Sigmoid colon (tissue), 7 donors: ENCODE data around the gene RPGRIP1. TPM values are rescaled to one million over a fixed set of nuclear protein-coding genes. Genes with fewer than 3 reads are reported as not detected.
A peak's percentile ranks its signal among the peaks of the same experiment; 100 is the strongest.

ENCODE experiments used
- DNase-seq: peaks from one replicate; pipeline ENCODE4 v3.0.0-alpha.2; 2019
- H3K27ac ChIP-seq, 4 donors: fragments of 200-600 bp; sonication (generic); one replicate each; pipeline ENCODE4 v1.5.1; 2016 to 2019; ENCODE audit warnings: mild to moderate bottlenecking in 1 of 4
- H3K27me3 ChIP-seq, 3 donors: fragments of 200-600 bp; sonication (generic); one replicate each; pipeline ENCODE4 v1.5.1; 2019; ENCODE audit warnings: mild to moderate bottlenecking in 1 of 3
- H3K36me3 ChIP-seq, 4 donors: fragments of 200-600 bp; sonication (generic); one replicate each; pipeline ENCODE4 v1.5.1; 2016 to 2019
- H3K4me1 ChIP-seq, 4 donors: fragments of 200-600 bp; sonication (generic); one replicate each; pipeline ENCODE4 v1.5.1; 2017 to 2019
- H3K4me3 ChIP-seq, 4 donors: fragments of 200-600 bp; sonication (generic); one replicate each; pipeline ENCODE4 v1.5.1; 2017 to 2019; ENCODE audit warnings: mild to moderate bottlenecking in 2 of 4, moderate library complexity in 1 of 4
- H3K9me3 ChIP-seq, 4 donors: fragments of 200-600 bp in 3 of 4; sonication (generic) in 3 of 4; one replicate each; pipeline versions ENCODE4 v1.5.1 to v1.6.1; 2013 to 2019
- EP300 ChIP-seq, 4 donors: sonication (generic); formaldehyde crosslinking; IDR thresholded peaks; one replicate each; pipeline ENCODE4 v1.6.1; 2017; ENCODE audit warnings: antibody characterized with exemption in 4 of 4
- POLR2A ChIP-seq, 2 donors: fragments of 450-650 bp; IDR thresholded peaks; one replicate each; pipeline ENCODE4 v1.6.1; 2016; ENCODE audit warnings: antibody characterized with exemption in 2 of 2, mild to moderate bottlenecking in 2 of 2, moderate library complexity in 2 of 2
- POLR2AphosphoS5 ChIP-seq, 4 donors: sonication (generic); formaldehyde crosslinking; IDR thresholded peaks; one replicate each; pipeline ENCODE4 v1.6.1; 2017; ENCODE audit warnings: antibody characterized with exemption in 4 of 4
- WGBS, 2 donors: extraction: QIAGEN DNeasy Blood & Tissue Kit; methylation state at CpG; one replicate each; pipeline ENCODE4 v1.1.7; 2013; 5-methylcytosine and 5-hydroxymethylcytosine counted together
- intact Hi-C: fragments of 100-400 bp; cut with DNase I; formaldehyde crosslinking; loops from one replicate; pipeline ENCODE4 v1.15.1; 2023
- polyA plus RNA-seq, 3 donors: library from polyadenylated mRNA; stranded (reverse); fragments of 200-250 nt; gene quantifications; one replicate each; pipeline ENCODE4 v1.2.3, GENCODE V29; 2013
- total RNA-seq, 4 donors: library from RNA; depleted of rRNA; stranded (reverse); fragments of >200 nt; gene quantifications; one replicate each; pipeline ENCODE4 v1.1.0, GENCODE V29; 2016
- TF ChIP-seq, protein P1 (sequence below), 4 experiments: fragments of 450-650 bp in 3 of 4; fragments of 200-600 bp in 1 of 4; IDR thresholded peaks; one replicate each; pipeline ENCODE4 v1.5.1; 2016 to 2019; ENCODE audit warnings: antibody characterized with exemption in 4 of 4, mild to moderate bottlenecking in 3 of 4, moderate library complexity in 2 of 4
- donor health status: healthy with polysubstance abuse.
- donor health status: Bipolar disorder and iron deficiency.
- donor health status: healthy.

The RPGRIP1 gene
- total and polyA plus RNA-seq, 7 donors, result 0.25 to 0.60 (median 0.37) TPM; not detected in 3

DNA sequence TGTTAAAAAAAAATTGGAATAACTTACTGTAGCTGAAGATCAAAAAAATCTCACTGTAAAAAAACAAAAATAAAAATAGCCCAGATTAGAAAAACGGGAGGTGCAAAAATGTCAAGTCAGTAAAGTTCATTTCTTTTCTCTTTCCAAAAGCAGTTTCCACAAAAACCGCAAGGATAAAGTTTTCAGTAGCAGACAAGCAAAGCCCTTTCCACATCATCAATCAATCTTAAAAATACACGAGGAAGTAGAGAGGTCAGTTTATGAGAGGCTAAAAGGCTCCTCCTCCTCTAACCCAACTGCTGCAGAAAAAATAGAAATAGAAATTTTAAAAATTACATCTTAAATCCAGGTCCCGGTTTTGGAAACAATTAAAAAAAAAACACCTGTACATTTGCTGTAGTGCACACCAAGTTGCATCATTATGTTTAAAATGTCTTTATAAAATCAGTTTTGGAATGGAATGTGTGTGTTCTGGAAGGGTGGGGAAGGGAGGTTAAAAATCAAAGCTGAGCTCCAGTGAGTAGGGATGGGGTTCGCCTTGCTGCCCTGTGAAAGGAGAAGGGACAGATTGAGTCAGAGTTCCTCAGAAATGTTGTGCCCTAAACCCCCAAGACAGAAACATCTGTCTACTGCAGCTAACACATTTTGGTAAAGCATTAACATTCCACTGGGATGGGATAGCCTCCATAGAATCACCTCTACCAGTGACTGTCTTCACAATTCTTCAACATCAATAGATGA is 16.4 kb upstream of the RPGRIP1 start:
- WGBS, 2 donors, result 17 to 24% methylated on average over 5 of the region's 5 CpGs
- Histone ChIP-seq H3K4me3 (no peak overlapping the region), H3K27ac (peak overlapping the region in 3 of 4 donors; percentile 11 to 31 (median 17)), H3K4me1 (peaks cover 0 to 92% (median 76%) of the 10 kb centered on the region in 4 donors), H3K9me3 (no peaks in the 10 kb centered on the region), H3K36me3 (peaks cover 0 to 72% (median 13%) of the 10 kb centered on the region in 4 donors), H3K27me3 (no peaks in the 10 kb centered on the region)
- TF ChIP-seq POLR2AphosphoS5 (IDR thresholded peaks at IDR 0.05) (no peak), EP300 (IDR thresholded peaks at IDR 0.05) (no peak), POLR2A (IDR thresholded peaks at IDR 0.05) (no peak)
- TF ChIP-seq, protein P1, sequence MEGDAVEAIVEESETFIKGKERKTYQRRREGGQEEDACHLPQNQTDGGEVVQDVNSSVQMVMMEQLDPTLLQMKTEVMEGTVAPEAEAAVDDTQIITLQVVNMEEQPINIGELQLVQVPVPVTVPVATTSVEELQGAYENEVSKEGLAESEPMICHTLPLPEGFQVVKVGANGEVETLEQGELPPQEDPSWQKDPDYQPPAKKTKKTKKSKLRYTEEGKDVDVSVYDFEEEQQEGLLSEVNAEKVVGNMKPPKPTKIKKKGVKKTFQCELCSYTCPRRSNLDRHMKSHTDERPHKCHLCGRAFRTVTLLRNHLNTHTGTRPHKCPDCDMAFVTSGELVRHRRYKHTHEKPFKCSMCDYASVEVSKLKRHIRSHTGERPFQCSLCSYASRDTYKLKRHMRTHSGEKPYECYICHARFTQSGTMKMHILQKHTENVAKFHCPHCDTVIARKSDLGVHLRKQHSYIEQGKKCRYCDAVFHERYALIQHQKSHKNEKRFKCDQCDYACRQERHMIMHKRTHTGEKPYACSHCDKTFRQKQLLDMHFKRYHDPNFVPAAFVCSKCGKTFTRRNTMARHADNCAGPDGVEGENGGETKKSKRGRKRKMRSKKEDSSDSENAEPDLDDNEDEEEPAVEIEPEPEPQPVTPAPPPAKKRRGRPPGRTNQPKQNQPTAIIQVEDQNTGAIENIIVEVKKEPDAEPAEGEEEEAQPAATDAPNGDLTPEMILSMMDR (IDR thresholded peaks at IDR 0.05), result no peak
- intact Hi-C loops, result no loop called here
- DNase-seq, result no peak

DNA sequence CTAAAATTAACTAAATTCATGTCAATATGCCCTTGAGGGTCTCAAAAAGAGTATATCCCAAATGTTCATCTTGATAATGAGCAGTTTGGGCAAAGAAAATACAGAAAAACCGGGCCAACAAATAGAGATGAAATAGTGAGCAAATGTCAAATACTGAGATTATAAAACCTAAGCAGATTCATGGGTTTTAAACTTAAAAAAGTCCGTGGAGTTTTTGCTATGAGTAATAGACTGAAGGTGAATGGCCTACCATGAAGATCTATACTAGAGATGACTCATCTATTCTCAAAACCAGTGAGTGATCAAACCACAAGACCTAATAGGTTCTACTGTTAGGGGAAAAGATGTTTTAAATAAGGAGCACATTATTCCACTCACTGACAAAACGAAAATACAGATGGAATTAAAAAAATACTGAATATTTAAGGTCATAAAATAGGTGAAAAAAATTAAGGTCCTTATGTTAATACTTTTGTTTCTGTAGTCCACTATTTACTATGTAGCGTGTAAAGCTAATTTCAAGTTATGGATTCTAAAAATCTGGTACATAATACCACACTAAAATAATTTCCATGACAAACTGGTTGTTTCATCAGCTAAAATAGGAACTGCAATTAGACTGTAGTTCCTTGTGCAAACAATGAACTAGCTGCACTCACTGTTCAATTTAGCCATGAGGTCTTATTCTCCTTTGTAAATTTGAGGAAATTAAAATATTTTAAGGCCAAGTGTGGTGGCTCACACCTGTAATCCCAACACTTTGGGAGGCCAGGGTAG is 15.7 kb upstream of the RPGRIP1 start:
- Histone ChIP-seq H3K27me3 (no peaks in the 10 kb centered on the region), H3K4me1 (peaks cover 0 to 87% (median 71%) of the 10 kb centered on the region in 4 donors), H3K36me3 (peaks cover 0 to 64% (median 13%) of the 10 kb centered on the region in 4 donors), H3K4me3 (no peak overlapping the region), H3K27ac (peak overlapping the region in 3 of 4 donors; percentile 11 to 31 (median 17)), H3K9me3 (no peaks in the 10 kb centered on the region)
- no peak for DNase-seq
- WGBS, 2 donors, result 28 to 39% methylated on average over 4 of the region's 4 CpGs
- TF ChIP-seq POLR2A (IDR thresholded peaks at IDR 0.05), result no peak
- TF ChIP-seq, protein P1 (IDR thresholded peaks at IDR 0.05), result no peak
- TF ChIP-seq POLR2AphosphoS5 (IDR thresholded peaks at IDR 0.05), result no peak
- no peak for TF ChIP-seq EP300 (IDR thresholded peaks at IDR 0.05)
- intact Hi-C loops, result no loop called here

DNA sequence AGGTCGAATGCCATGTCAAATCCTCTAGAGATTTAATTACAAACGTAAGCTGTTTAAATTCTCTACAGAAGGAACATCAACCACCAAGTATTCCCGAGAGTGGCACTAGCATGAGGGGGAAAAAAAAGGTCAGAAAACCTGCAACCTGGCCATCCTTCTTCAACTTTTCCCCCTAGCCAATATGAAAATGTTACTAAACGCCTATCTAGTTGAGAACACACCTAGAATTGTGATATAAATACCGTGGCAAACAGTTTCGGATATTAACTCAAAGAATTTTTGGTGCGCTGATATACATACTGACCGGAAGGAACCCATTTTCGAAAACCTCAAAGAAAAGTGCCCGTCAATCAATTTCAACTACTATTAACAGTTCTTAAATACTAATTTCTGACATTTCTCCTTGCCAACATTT is 12.4 kb upstream of the RPGRIP1 start:
- peaks cover 0 to 32% (median 8%) of the 10 kb centered on the region in 4 donors for H3K36me3 ChIP-seq
- H3K4me3 ChIP-seq, result peak overlapping the region; percentile 81 to 90 (median 88)
- TF ChIP-seq, protein P1 (IDR thresholded peaks at IDR 0.05), result no peak
- TF ChIP-seq POLR2AphosphoS5 (IDR thresholded peaks at IDR 0.05) (no peak), EP300 (IDR thresholded peaks at IDR 0.05) (no peak), POLR2A (IDR thresholded peaks at IDR 0.05) (no peak)
- H3K27me3 ChIP-seq, result no peaks in the 10 kb centered on the region
- no peaks in the 10 kb centered on the region for H3K9me3 ChIP-seq
- intact Hi-C loops, result loop anchor here (5.0 kb wide), 1 partner anchor 170 kb away; no protein-coding TSS in a partner anchor
- H3K27ac ChIP-seq, result peak overlapping the region; percentile 94 to 99 (median 99)
- WGBS, 2 donors, result 1 to 4% methylated on average over 10 of the region's 10 CpGs
- no peak for DNase-seq
- H3K4me1 ChIP-seq, result peaks cover 0 to 65% (median 60%) of the 10 kb centered on the region in 4 donors

DNA sequence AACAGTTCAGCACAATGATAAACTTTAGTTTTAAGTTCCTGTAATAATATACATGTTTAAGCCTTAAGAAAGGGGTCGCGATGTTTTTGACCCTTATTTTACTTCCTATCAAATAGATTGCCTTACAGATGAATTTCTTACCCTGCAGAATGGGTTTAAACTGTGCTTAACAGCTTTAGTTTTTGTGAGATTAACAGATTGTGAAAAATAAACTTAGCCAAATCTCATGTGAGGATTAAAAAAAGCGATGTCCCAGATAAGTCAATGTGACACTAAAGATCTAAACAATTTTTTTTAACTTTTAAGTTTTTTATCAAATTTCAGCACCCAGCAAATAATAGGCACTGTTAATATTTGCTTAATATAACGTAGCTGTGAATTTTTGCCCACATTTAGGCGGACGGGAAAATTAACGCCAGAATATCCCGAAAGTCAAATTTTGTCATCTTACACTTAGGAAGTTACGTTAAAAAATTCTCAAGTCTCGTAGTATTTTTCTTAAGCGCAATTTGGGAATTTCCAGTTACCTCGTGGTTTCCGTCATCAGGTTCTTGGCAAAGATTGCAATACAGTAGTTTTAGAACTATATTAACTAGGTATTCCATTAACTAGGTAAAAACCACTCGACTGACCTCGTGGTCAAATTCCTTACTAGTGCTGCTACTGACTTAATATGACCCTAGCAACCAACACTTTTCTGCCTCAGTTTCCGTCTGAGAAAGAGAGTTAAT is 11.8 kb upstream of the RPGRIP1 start:
- Histone ChIP-seq H3K36me3 (peaks cover 0 to 26% (median 5%) of the 10 kb centered on the region in 4 donors), H3K27me3 (no peaks in the 10 kb centered on the region), H3K4me3 (peak overlapping the region; percentile 81 to 90 (median 88)), H3K4me1 (peaks cover 0 to 59% (median 54%) of the 10 kb centered on the region in 4 donors), H3K27ac (peak overlapping the region; percentile 94 to 99 (median 99)), H3K9me3 (no peaks in the 10 kb centered on the region)
- TF ChIP-seq POLR2A (IDR thresholded peaks at IDR 0.05), result no peak
- TF ChIP-seq POLR2AphosphoS5 (IDR thresholded peaks at IDR 0.05), result no peak
- TF ChIP-seq, protein P1 (IDR thresholded peaks at IDR 0.05), result no peak
- no peak for TF ChIP-seq EP300 (IDR thresholded peaks at IDR 0.05)
- 0 to 3% methylated on average over 16 of the region's 16 CpGs for WGBS, 2 donors
- DNase-seq, result no peak
- intact Hi-C loops, result loop anchor here (2.0 to 5.0 kb wide), 2 partner anchors 117 to 169 kb away; partner anchors contain the start of gene SUPT16H
